NCI-H748 treated with DMSO at 0.1 percent for 48 hours (cell line): ENCODE data around the gene SIAH1.
"Not testable (repeated sequence)": the region's sequence is repeated elsewhere in the genome, so short reads cannot be mapped to it uniquely, and the experiment has no call there.

Experiments used
- DNase-seq: peaks from one replicate; lab custom pipeline; 2025; lab: John Stamatoyannopoulos, UW

SIAH1 gene

DNA sequence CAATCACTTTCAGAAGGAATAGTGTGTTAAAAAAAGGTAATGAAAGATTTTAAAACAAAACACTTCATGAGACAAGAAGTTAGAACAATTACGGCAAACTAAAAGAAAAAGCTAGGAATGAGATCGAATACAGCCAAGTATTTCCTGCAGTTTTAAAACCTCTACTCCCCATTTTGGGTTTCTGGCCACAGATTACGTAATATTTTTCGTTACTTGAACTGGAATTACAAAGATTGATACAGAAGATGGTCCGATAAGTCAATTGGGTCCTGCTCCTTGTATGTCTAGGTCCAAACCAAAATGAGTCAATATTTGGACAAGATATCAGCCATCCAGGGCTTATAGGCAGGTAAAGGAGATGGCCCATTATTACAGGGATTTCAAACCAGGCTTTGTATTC lies 52.2 kb downstream of the SIAH1 start:
- DNase-seq, result no peak

DNA sequence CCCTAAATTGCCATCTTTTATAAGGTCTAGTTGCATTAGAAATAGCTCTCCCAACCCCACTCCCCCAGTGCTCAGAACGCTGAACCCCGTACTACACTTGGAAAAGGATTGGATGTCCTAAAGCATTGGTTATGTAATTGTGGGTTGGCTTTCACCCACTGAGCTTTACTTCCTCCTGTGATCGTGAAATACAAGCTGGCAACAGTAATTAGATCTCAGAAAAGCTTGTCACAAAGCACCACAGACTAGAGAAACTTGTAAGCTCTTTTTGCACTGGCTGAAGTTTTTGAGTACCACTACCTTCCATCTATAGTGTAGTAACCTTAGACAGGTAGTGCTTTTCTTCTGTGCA lies 54.4 kb downstream of the SIAH1 start:
- no peak for DNase-seq

DNA sequence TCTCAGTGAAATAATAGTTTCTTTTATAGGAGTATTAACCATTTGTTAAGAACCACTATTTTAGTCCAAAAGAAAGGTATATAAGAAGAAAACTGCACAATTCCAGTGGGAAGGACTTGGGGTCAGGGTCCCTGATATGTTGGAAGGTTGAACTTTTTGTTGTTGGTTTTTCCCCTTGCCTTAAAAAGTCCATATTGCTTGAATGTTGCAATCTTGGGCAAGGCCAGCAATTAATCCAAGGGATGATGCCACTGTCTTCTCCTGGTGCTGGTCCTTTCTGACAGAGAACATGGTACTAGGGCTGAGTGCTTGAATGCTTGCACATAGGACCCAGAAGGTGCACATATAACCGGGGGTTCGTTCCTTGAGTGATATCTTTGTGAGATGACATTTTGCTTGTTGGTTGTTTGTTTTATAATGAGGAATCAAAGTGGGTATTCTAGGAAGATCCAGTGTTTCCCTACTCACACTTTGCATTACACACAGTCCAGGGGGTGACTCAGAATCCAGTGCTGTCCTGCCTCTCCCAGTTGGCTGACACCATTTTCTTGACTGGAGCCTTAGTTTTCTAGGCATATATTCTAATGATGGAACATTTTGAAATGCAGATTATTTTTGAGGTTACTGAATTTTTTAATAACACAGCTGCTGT lies 54.9 kb downstream of the SIAH1 start:
- DNase-seq, result no peak

DNA sequence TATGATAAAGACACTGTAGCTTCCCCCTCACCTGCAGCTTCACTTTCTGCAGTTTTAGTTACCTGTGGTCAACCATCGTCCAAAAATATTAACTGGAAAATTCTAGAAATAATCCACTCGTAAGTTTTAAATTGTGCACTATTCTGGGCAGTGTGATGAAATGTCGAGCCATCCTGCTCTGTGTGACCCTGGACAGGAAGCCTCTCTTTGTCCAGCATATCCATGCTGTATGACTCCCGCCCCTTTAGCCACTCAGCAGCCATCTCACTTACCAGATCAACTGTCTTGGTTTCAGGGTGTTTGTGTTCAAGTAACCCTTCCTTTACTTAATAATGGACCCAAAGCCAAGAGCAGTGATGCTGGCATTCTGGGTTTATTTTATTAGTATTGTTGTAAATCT lies 56.1 kb downstream of the SIAH1 start:
- no peak for DNase-seq

DNA sequence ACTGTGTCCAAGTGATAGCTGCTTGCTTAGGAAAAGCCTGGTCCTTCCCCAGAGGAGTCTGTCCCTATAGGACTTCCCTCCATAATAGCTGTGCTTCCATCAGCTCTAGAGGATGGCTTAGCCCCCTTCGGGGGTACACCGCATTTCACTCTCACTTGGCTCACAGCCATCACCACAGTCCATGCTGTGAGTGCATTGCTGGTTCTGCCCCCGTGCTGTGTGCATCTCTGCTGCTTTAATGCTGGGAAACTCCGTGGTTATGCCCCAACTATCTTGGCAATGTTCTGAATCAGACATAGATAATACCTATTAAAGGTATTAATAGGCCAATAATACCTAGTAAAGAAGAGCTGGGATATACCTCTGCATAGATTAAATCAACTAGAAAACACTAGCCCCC lies 58.3 kb downstream of the SIAH1 start:
- no peak for DNase-seq

DNA sequence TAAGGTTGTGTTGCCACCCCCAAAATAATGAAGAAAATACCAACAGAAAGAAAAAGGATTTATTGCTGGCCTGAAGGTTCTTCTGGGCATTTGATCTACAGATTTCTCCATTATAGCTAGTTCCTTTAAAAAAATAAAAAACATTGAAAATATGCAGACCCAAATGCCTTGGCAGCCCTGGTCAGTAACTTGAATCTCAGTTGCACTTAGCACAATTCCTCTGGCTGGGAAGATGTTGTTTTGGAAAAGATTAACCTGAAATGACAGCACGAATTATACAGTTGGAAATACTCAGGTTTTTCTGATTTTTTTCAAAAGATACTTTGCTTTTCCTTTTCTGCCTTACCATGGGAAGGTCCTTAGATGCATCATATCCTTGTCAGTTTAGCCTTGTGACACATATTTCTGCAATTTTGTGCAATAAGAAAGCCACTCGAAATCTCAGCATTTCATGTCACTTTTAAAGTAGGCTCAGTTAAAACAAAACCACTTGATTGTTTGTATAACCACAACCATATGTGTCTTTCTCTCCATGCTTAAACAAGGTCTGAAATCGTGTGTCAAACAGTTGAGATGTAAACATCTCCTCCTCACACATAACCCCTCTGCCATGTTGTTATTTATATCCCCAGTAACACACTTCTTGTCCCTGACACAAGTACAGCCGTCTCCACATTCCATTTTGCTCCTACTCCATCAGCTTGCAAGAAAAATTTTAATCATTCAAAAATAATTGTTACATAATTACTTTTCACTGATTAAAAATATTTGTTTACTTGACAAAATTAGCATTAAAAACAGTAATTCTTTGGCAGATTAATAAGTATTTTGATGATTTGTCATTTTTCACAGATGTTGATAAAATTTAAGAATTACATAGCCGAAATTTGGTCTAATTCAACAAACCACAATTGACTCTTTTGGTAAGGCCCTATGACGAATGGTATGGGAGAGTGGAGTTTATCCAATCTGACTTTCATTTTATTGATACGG lies 61.1 kb downstream of the SIAH1 start:
- DNase-seq, result no peak

DNA sequence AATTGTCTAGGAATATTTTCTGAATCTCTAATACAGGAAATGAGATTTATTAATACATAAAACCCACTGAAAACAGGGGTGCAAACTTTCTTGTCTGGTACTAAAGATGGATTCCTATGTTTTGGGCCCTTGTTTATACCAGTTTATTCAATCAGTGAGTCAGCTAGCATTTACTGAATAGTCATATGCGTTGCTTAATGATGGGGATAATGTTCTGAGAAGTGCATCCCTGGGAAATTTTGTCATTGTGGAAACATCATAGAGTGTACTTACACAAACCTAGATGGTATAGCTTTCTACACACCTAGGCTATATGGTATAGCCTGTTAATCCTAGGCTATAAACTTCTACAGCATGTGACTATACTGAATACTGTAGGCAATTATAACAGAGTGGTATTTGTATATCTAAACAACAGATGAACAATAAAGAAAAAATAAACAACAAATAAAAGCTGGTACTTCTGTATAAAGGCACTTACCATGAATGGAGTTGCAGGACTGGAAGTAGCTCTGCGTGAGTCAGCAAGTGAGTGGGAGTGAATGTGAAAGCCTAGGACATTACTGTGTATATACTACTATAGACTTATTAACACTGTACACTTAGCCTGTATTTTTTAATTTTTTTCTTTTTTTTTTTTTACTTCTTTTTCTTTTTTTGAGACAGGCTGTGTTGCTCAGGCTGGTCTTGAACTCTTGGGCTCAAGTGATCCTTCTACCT lies 63.7 kb downstream of the SIAH1 start:
- DNase-seq, result no peak

DNA sequence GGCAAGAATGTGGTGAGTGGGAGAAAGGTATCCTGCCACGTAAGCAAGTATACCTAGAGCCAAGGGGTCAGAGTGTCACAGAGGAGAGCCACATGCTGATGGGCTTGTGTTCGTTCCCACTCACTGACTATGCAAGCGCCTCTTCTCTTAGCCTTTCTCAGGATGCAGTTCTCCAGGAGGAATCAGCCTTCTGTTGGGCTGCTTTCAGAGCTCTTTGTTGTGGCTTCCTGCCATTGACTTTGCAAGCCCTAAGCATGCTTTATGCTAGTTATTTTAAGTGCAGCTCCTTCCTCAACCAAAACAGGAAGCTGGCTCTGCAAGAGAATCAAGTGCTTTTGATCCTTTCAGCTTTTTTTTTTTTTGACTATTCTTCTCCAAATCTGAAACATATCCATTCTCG lies 66.6 kb downstream of the SIAH1 start:
- no peak for DNase-seq

DNA sequence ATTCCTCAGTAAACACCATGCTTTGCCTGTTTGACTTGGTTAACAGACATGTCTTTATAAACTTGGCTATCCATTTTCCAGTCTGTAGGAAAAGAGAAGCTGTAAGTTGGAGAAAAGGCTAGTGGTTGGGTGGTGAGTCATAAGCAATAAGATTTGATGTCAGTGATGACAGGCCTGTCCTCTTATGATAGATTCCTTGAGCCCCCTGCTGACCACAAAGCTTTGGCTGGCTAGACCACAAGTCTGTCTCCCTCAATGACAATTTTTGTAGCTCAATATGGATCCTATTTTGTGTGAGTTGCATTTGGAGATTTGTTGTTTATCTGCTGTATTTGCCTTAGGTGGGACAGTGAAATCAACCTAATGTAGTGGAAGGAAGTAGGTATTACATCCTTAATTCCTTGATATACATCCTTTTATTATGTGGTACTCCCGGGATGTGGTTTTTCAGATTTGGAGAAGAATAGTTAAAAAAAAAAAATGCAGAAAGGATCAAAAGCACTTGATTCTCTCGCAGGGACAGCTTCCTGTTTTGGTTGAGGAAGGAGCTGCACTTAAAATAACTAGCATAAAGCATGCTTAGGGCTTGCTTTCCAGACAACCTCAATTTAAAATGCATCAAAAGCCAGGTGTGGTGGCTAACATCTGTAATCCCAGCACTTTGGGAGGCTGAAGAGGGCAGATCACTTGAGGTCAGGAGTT lies 67.4 kb downstream of the SIAH1 start:
- DNase-seq, result no peak

DNA sequence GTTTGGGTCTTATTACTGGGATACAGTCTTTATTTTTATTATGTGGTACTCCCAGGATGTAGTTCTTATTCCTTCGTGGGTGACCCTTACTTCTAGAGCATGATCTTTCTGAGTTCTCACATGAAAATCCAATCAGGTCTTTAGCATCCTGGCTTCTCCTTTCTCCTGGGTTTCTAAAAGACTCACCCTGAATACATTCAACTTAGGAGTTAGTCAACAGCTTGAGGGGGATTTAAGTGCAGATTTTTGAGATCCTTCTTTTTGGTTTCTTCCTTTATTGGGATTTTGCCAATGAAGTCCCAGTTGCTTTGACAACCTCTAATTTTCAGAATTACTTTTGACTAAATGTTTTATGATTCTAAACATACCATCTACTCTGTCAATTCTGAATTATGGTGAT lies 68.2 kb downstream of the SIAH1 start:
- no peak for DNase-seq

DNA sequence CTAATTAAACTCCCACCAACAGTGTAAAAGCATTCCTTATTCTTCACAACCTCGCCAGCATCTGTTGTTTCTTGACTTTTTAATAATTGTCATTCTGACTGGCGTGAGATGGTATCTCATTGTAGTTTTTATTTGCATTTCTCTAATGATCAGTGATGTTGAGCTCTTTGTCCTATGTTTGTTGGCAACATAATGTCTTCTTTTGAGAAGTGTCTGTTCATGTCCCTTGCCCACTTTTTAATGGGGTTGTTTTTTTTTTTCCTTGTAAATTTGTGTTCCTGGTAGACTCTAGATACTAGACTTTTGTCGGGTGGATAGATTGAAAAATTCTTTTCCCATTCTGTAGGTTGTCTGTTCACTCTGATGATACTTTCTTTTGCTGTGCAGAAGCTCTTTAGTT lies 71.3 kb downstream of the SIAH1 start:
- DNase-seq, result not testable (repeated sequence)

DNA sequence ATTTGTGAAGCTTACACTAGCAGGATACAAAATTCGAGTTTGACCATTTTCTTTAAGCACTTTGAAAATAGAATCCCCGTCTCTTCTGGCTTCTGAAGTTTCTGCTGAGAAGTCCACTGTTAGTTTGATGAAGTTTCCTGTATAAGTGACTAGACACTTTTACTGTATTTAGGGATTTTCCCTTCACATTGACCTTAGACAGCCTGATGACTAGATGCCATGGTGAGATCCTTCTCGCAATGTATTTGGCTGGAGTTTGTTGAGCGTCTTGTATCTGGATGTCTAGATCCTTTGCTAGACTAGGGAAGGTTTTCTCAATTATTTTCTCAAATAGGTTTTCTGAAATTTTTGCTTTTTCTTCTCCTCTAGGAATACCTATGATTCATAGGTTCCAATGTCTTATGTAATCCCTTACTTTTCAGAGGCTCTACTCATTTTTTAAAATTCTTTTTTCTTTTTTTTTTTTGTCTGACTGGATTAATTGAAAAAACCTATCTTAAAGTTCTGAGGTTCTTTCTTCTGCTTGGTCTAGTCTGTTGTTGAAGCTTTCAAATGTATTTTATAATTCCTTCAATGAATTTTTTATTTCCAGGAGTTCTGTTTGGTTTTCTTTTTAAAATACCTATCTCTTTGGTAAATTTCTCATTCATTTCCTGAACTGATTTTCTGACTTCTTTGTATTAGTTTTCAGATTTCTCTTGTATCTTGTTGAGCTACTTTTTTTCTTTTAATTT lies 74.1 kb downstream of the SIAH1 start:
- DNase-seq, result no peak
